HUES64 (cell line): Measurements from ENCODE around the gene MS4A6A.
"Not testable (repeated sequence)": the region's sequence is repeated elsewhere in the genome, so short reads cannot be mapped to it uniquely, and the experiment has no call there.

Experiments
- H3K27ac ChIP-seq: 2 replicates; pipeline ENCODE4 v1.7.0; 2013; ENCODE audit warnings: low read depth, low read length, inconsistent platforms
- H3K27me3 ChIP-seq: 2 replicates; pipeline ENCODE4 v1.6.1; 2013; ENCODE audit warnings: mild to moderate bottlenecking, low read length; ENCODE audit not compliant: insufficient read depth
- H3K36me3 ChIP-seq: 2 replicates; pipeline ENCODE4 v1.6.1; 2013; ENCODE audit warnings: mild to moderate bottlenecking, low read length; ENCODE audit not compliant: insufficient read depth
- H3K4me1 ChIP-seq: 2 replicates; pipeline ENCODE4 v1.6.1; 2013; ENCODE audit warnings: mild to moderate bottlenecking, low read length, moderate library complexity; ENCODE audit not compliant: insufficient read depth
- H3K4me3 ChIP-seq: 2 replicates; pipeline ENCODE4 v1.5.1; 2013; ENCODE audit warnings: mild to moderate bottlenecking, low read length, moderate library complexity
- H3K9ac ChIP-seq: 2 replicates; pipeline ENCODE4 v1.6.1; 2013; ENCODE audit warnings: mild to moderate bottlenecking, low read depth, low read length
- H3K9me3 ChIP-seq: 2 replicates; pipeline ENCODE4 v1.6.1; 2013; ENCODE audit warnings: low read depth, low read length; ENCODE audit not compliant: insufficient read depth
- WGBS: fragments of 150-250, 120-280 bp; methylation state at CpG from one replicate; pipeline ENCODE4 v1.1.7; 2013; ENCODE audit warnings: missing lambda C conversion rate; 5-methylcytosine and 5-hydroxymethylcytosine counted together

Gene MS4A6A

GRCh38 chr11:60128866-60129265 is 54.0 kb downstream of the MS4A6A start:
- not testable (repeated sequence) for H3K9ac ChIP-seq, H3K4me3 ChIP-seq, H3K9me3 ChIP-seq, H3K27me3 ChIP-seq, H3K36me3 ChIP-seq, H3K27ac ChIP-seq
- peaks cover 19% of the 10 kb centered on the region for H3K4me1 ChIP-seq
- WGBS, result 96% methylated on average over 3 of the region's 4 CpGs

GRCh38 chr11:60128376-60128775 is 54.5 kb downstream of the MS4A6A start:
- H3K27ac ChIP-seq, result no peak overlapping the region
- 92% methylated on average over 1 of the region's 2 CpGs for WGBS
- no peaks in the 10 kb centered on the region for H3K36me3 ChIP-seq
- no peaks in the 10 kb centered on the region for H3K27me3 ChIP-seq
- H3K4me3 ChIP-seq, result no peak overlapping the region
- H3K9me3 ChIP-seq, result no peaks in the 10 kb centered on the region
- no peak overlapping the region for H3K9ac ChIP-seq
- peaks cover 20% of the 10 kb centered on the region for H3K4me1 ChIP-seq

GRCh38 chr11:60127311-60127811 is 55.5 kb downstream of the MS4A6A start:
- H3K36me3 ChIP-seq, result no peaks in the 10 kb centered on the region
- WGBS, result 100% methylated on average over 3 of the region's 3 CpGs
- H3K27ac ChIP-seq, result no peak overlapping the region
- no peaks in the 10 kb centered on the region for H3K27me3 ChIP-seq
- H3K4me1 ChIP-seq, result peaks cover 20% of the 10 kb centered on the region
- H3K9ac ChIP-seq, result no peak overlapping the region
- no peaks in the 10 kb centered on the region for H3K9me3 ChIP-seq
- H3K4me3 ChIP-seq, result no peak overlapping the region

GRCh38 chr11:60125956-60126585 is 56.8 kb downstream of the MS4A6A start:
- Histone ChIP-seq H3K36me3 (no peaks in the 10 kb centered on the region), H3K27me3 (no peaks in the 10 kb centered on the region), H3K27ac (no peak overlapping the region), H3K4me3 (no peak overlapping the region), H3K4me1 (peaks cover 24% of the 10 kb centered on the region), H3K9me3 (no peaks in the 10 kb centered on the region), H3K9ac (no peak overlapping the region)

- Histone ChIP-seq H3K9me3 (no peaks in the 10 kb centered on the region), H3K4me3 (no peak overlapping the region), H3K27ac (no peak overlapping the region; the same call in 1 of the 2 replicates), H3K9ac (no peak overlapping the region), H3K27me3 (no peaks in the 10 kb centered on the region), H3K4me1 (peaks cover 29% of the 10 kb centered on the region), H3K36me3 (no peaks in the 10 kb centered on the region)
- WGBS, result 80% methylated on average over 10 of the region's 11 CpGs
Observed at GRCh38 chr11:60124802-60125432, 58.0 kb downstream of the MS4A6A start.
